ENCODE results near the gene MRPL43.

The MRPL43 gene

GRCh38 chr10:101029520-101030295, 42.4 kb upstream of the MRPL43 start:
- TF ChIP-seq CTCF (IDR thresholded peaks at IDR 0.05; ENCODE audit: insufficient read depth, low read length, poor library complexity, severe bottlenecking) (no peak), EZH2phosphoT487 (conservative IDR thresholded peaks at IDR 0.05; ENCODE audit: low read length) (no peak)
- H3F3A ChIP-seq (ENCODE audit: insufficient read depth) = no peaks in the 10 kb centered on the region
- no peaks in the 10 kb centered on the region for H3K79me2 ChIP-seq (ENCODE audit: insufficient read depth, low read length)
- H3K4me2 ChIP-seq (ENCODE audit: low read depth, low read length, poor library complexity, severe bottlenecking) = no peak overlapping the region
- H3K9me2 ChIP-seq (replicated peaks; ENCODE audit: insufficient read depth, low read length) = no peaks in the 10 kb centered on the region
- H3K36me3 ChIP-seq (ENCODE audit: low read length) = no peaks in the 10 kb centered on the region
- no peak overlapping the region for H3K9ac ChIP-seq (ENCODE audit: low read length)
- no peaks in the 10 kb centered on the region for H3K27me3 ChIP-seq (ENCODE audit: low read length)
- no peak overlapping the region for H3K27ac ChIP-seq (ENCODE audit: low read depth, low read length)
- no peak overlapping the region for H2AFZ ChIP-seq (ENCODE audit: low read depth, low read length, severe bottlenecking)
- H4K20me1 ChIP-seq (ENCODE audit: low read depth, low read length) = no peaks in the 10 kb centered on the region
- H3K4me3 ChIP-seq (ENCODE audit: insufficient read depth, low read length, poor library complexity, severe bottlenecking) = no peak overlapping the region
- H3K9me3 ChIP-seq (ENCODE audit: insufficient read depth, low read length) = no peaks in the 10 kb centered on the region

GRCh38 chr10:101028446-101029337, 41.4 kb upstream of the MRPL43 start:
- H3K4me3 ChIP-seq (ENCODE audit: insufficient read depth, low read length, poor library complexity, severe bottlenecking) = no peak overlapping the region
- no peaks in the 10 kb centered on the region for H3K36me3 ChIP-seq (ENCODE audit: low read length)
- H3K9me3 ChIP-seq (ENCODE audit: insufficient read depth, low read length) = no peaks in the 10 kb centered on the region
- H4K20me1 ChIP-seq (ENCODE audit: low read depth, low read length) = no peaks in the 10 kb centered on the region
- H3K27ac ChIP-seq (ENCODE audit: low read depth, low read length) = no peak overlapping the region
- TF ChIP-seq CTCF (IDR thresholded peaks at IDR 0.05; ENCODE audit: insufficient read depth, low read length, poor library complexity, severe bottlenecking) = no peak
- TF ChIP-seq EZH2phosphoT487 (conservative IDR thresholded peaks at IDR 0.05; ENCODE audit: low read length) = no peak
- H3K9me2 ChIP-seq (replicated peaks; ENCODE audit: insufficient read depth, low read length) = no peaks in the 10 kb centered on the region
- no peak overlapping the region for H3K9ac ChIP-seq (ENCODE audit: low read length)
- H3K27me3 ChIP-seq (ENCODE audit: low read length) = no peaks in the 10 kb centered on the region
- H2AFZ ChIP-seq (ENCODE audit: low read depth, low read length, severe bottlenecking) = no peak overlapping the region
- H3K79me2 ChIP-seq (ENCODE audit: insufficient read depth, low read length) = no peaks in the 10 kb centered on the region
- no peaks in the 10 kb centered on the region for H3F3A ChIP-seq (ENCODE audit: insufficient read depth)
- H3K4me2 ChIP-seq (ENCODE audit: low read depth, low read length, poor library complexity, severe bottlenecking) = no peak overlapping the region

- no peaks in the 10 kb centered on the region for H3K79me2 ChIP-seq (ENCODE audit: insufficient read depth, low read length)
- no peak for TF ChIP-seq EZH2phosphoT487 (conservative IDR thresholded peaks at IDR 0.05; ENCODE audit: low read length)
- H3K36me3 ChIP-seq (ENCODE audit: low read length) = no peaks in the 10 kb centered on the region
- H3K4me3 ChIP-seq (ENCODE audit: insufficient read depth, low read length, poor library complexity, severe bottlenecking) = no peak overlapping the region
- H3K27ac ChIP-seq (ENCODE audit: low read depth, low read length) = no peak overlapping the region
- no peaks in the 10 kb centered on the region for H3K9me2 ChIP-seq (replicated peaks; ENCODE audit: insufficient read depth, low read length)
- no peaks in the 10 kb centered on the region for H4K20me1 ChIP-seq (ENCODE audit: low read depth, low read length)
- no peaks in the 10 kb centered on the region for H3F3A ChIP-seq (ENCODE audit: insufficient read depth)
- H3K9ac ChIP-seq (ENCODE audit: low read length) = no peak overlapping the region
- no peak overlapping the region for H3K4me2 ChIP-seq (ENCODE audit: low read depth, low read length, poor library complexity, severe bottlenecking)
- no peaks in the 10 kb centered on the region for H3K27me3 ChIP-seq (ENCODE audit: low read length)
- H2AFZ ChIP-seq (ENCODE audit: low read depth, low read length, severe bottlenecking) = no peak overlapping the region
- H3K9me3 ChIP-seq (ENCODE audit: insufficient read depth, low read length) = no peaks in the 10 kb centered on the region
Observed at GRCh38 chr10:101027106-101027720, 39.9 kb upstream of the MRPL43 start.
